ENCODE data around the gene CFB. TPM values are rescaled to one million over a fixed set of nuclear protein-coding genes. Genes with fewer than 3 reads are reported as not detected.

Gene CFB
- polyA plus RNA-seq, 3 donors from 2014 or later: 0.27 TPM; not detected in 2

DNA sequence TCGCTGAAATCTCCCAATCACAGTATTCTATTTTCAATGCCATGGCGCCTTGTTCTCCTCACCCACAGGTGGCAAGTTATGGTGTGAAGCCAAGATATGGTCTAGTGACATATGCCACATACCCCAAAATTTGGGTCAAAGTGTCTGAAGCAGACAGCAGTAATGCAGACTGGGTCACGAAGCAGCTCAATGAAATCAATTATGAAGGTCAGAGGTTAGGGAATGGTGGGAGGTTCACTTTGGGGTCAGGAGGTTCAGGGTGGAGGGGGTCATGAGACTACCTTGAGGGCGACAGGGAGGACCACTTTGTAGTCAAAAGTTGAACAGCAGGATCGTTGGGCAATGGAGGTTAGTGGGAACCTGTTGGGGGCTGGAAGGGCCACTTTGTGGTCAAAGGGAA, 2.4 kb downstream of the CFB start:
- H3K27ac Mint-ChIP-seq: peak overlapping the region in 1 of 6 donors; percentile 25
- DNase-seq: no peak
- no peaks in the 10 kb centered on the region for H3K9me3 Mint-ChIP-seq
- H3K36me3 Mint-ChIP-seq: peaks cover 3 to 7% (median 4%) of the 10 kb centered on the region in 3 donors
- peaks cover 0 to 4% of the 10 kb centered on the region in 2 donors for H3K4me1 Mint-ChIP-seq
- no peak overlapping the region for H3K4me3 Mint-ChIP-seq
- H3K27me3 Mint-ChIP-seq (ENCODE audit: low read depth in 3 of 3): peaks cover 2 to 15% (median 10%) of the 10 kb centered on the region in 3 donors

DNA sequence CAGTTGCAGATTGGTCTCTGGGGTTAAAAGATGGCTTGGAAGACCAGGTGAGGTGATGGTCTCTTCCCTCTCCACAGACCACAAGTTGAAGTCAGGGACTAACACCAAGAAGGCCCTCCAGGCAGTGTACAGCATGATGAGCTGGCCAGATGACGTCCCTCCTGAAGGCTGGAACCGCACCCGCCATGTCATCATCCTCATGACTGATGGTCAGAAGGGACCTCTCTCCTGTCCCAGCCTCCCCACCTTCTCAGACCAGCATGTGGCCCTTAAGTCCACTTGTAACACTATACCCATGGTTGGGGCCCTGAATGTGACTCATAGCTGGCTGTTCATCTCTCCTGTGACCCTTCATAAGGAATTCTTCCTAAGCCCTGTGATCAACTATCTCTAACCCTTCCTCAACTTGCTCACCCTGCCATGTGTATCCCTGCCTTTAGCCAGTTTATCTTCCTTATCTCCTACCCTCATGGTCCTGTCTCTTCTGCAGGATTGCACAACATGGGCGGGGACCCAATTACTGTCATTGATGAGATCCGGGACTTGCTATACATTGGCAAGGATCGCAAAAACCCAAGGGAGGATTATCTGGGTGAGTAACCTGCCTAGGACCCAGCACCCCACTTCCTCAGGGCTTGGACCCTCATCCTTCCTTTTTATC, 3.0 kb downstream of the CFB start:
- DNase-seq: no peak
- peaks cover 9 to 13% (median 10%) of the 10 kb centered on the region in 3 donors for H3K36me3 Mint-ChIP-seq
- H3K27me3 Mint-ChIP-seq (ENCODE audit: low read depth in 3 of 3): peaks cover 2 to 15% (median 10%) of the 10 kb centered on the region in 3 donors
- peaks cover 0 to 6% of the 10 kb centered on the region in 2 donors for H3K4me1 Mint-ChIP-seq
- no peaks in the 10 kb centered on the region for H3K9me3 Mint-ChIP-seq
- H3K4me3 Mint-ChIP-seq: no peak overlapping the region
- no peak overlapping the region for H3K27ac Mint-ChIP-seq

DNA sequence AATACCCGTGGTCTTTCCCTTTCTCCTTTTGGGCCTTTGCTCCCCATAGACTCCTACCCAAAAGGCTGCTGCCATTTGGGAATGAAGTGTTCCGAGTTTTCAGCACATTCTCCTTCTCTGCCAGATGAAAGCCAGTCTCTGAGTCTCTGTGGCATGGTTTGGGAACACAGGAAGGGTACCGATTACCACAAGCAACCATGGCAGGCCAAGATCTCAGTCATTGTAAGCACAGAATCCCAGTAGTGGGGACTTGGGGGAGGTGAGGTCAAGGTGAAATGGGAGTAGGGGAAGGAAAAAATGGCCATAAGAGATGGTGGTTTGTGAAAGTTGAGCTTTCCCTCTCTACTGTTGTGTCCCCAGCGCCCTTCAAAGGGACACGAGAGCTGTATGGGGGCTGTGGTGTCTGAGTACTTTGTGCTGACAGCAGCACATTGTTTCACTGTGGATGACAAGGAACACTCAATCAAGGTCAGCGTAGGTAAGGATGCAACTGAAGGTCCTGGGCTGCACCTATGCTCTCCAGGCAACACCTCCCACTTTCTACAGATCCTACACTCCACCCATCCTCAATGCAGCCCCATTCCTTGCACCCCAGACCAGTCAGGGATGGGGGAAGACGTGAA, 4.1 kb downstream of the CFB start:
- Mint-ChIP-seq H3K36me3 (peaks cover 19 to 24% (median 22%) of the 10 kb centered on the region in 3 donors), H3K4me1 (peaks cover 0 to 6% of the 10 kb centered on the region in 2 donors), H3K9me3 (no peaks in the 10 kb centered on the region), H3K27ac (peak overlapping the region in 2 of 6 donors; percentile 24 to 71), H3K4me3 (no peak overlapping the region), H3K27me3 (ENCODE audit: low read depth in 3 of 3) (peaks cover 2 to 12% (median 10%) of the 10 kb centered on the region in 3 donors)
- no peak for DNase-seq

DNA sequence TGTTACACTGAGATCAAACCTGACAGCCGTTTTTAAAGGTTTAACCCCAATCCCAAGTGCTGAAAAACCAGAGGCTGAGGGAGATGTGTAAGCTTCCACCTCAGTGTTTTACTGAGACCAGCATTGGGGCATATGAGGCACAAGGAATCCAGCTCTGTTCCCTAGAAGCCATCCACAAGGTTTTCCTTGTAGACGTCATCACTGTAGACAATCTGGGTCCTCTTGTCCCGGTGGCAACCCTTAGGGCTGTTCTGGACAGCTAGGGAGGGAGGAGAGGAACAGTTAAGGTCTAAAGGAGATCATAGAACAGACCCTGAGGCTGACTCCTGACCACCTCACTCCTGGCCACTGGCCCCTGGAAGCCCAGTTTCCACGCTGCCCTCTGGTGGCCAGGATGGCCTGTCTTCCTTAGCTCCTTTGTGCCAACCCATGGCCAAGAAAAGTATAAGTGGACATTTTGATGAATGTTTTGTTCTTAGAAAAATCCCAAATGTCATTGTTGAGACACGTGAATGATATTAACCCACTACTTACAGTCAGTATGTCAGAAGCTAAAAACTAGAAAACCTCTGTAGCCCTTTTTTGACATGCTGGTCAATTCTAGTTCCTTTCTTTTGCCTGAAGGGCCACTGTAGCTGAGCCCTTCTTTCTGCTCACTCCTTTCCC, 6.4 kb downstream of the CFB start:
- Mint-ChIP-seq H3K27ac (peak overlapping the region in 2 of 6 donors; percentile 46 to 49), H3K4me3 (no peak overlapping the region), H3K4me1 (peaks cover 1 to 10% of the 10 kb centered on the region in 2 donors), H3K9me3 (no peaks in the 10 kb centered on the region), H3K36me3 (peaks cover 19 to 31% (median 24%) of the 10 kb centered on the region in 3 donors), H3K27me3 (ENCODE audit: low read depth in 3 of 3) (peaks cover 0 to 5% (median 5%) of the 10 kb centered on the region in 3 donors)
- DNase-seq: peak; percentile 27 to 30 (median 29)

DNA sequence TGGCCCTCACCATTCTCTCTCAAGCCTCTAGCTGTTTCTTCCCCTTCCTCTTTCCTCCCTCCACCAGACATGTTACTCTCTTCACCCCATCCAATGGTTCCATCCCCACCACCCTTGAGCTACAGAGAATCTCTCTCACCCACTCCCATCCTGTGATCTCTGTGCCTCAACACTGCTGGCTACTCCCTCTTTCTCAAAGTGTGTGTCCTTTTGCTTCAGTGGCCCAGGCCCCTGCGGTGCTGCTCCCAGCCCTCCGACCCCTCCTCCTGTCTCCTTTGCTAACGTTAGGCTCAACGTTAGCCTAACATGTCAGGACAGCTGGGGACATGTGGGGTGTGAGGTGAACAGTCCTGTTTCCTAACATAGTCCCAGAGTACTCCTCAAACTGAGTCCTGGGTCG, 7.0 kb downstream of the CFB start:
- Mint-ChIP-seq H3K4me1 (peaks cover 7 to 16% of the 10 kb centered on the region in 2 donors), H3K27ac (peak overlapping the region in 2 of 6 donors; percentile 46 to 49), H3K27me3 (ENCODE audit: low read depth in 3 of 3) (peaks cover 0 to 5% (median 5%) of the 10 kb centered on the region in 3 donors), H3K9me3 (no peaks in the 10 kb centered on the region), H3K4me3 (no peak overlapping the region), H3K36me3 (peaks cover 19 to 31% (median 24%) of the 10 kb centered on the region in 3 donors)
- no peak for DNase-seq

DNA sequence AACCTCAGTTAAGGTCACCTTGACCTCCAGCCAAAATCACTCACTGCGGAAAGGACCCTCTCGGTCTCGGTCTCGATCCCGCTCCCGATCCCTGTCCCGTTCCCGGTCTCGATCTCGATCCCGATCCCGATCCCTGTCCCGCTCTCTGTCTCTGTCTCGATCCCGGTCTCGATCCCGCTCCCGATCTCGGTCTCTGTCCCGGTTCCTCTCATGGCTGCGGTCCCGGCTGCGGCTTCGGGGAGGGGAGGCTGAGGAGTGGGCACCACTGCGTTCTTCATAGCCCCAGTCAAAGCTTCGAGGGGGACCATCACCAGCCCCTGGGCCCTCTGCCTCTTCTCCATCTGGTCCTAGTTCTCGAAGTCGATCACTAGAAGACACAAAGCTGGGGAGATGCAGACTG, 8.6 kb downstream of the CFB start:
- Mint-ChIP-seq H3K27me3 (ENCODE audit: low read depth in 3 of 3) (peaks cover 4 to 10% (median 7%) of the 10 kb centered on the region in 3 donors), H3K4me1 (peaks cover 22 to 30% of the 10 kb centered on the region in 2 donors), H3K36me3 (peaks cover 19 to 31% (median 24%) of the 10 kb centered on the region in 3 donors), H3K27ac (peak overlapping the region in 2 of 6 donors; percentile 18 to 68), H3K9me3 (no peaks in the 10 kb centered on the region), H3K4me3 (no peak overlapping the region)
- DNase-seq: no peak

DNA sequence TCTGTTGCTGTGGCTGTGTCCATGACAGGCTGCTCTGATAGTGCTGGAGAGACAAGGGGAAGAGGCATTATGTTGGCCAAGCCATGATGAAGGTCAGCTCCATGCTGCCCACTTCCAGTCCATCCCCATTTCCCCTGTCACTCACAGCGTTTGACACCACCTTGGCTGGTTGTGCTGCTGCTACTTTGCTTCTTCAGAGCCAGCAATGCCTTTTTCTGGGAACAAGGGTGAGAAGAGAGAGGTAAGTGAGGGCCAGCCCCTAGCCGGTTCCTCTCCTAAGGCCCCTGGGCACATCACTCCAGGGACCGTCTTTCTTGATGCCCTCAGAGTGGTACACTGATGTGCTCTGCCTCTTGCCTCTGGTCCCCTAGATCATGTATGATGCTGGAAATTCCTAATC, 10.9 kb downstream of the CFB start:
- H3K9me3 Mint-ChIP-seq: no peaks in the 10 kb centered on the region
- peaks cover 19 to 45% (median 25%) of the 10 kb centered on the region in 3 donors for H3K36me3 Mint-ChIP-seq
- H3K4me1 Mint-ChIP-seq: peaks cover 31 to 44% of the 10 kb centered on the region in 2 donors
- H3K4me3 Mint-ChIP-seq: peak overlapping the region in 1 of 5 donors; percentile 97
- H3K27ac Mint-ChIP-seq: peak overlapping the region in 3 of 6 donors; percentile 34 to 98 (median 97)
- peaks cover 4 to 10% (median 6%) of the 10 kb centered on the region in 3 donors for H3K27me3 Mint-ChIP-seq (ENCODE audit: low read depth in 3 of 3)
- DNase-seq: no peak

DNA sequence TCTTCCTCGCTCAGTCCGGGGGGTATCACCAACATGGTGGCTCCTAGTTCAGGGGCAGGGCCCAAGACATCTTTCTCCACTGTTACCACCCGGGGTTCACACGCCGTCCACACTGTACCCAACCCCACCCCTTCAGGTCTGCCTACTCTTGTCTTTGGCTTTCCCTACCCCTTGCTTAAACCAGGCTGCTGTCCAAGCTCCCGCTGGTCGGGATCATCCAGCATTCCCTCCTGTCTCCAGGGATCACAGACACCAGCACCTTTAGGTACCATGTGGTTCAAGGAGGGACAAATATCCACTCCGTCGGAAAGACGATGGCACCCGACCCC, 12.5 kb downstream of the CFB start:
- DNase-seq: no peak
- peaks cover 4 to 11% (median 6%) of the 10 kb centered on the region in 3 donors for H3K27me3 Mint-ChIP-seq (ENCODE audit: low read depth in 3 of 3)
- H3K4me3 Mint-ChIP-seq: peak overlapping the region; percentile 93 to 98 (median 97)
- peak overlapping the region; percentile 97 to 99 (median 98) for H3K27ac Mint-ChIP-seq
- H3K36me3 Mint-ChIP-seq: peaks cover 15 to 55% (median 26%) of the 10 kb centered on the region in 3 donors
- peaks cover 31 to 46% of the 10 kb centered on the region in 2 donors for H3K4me1 Mint-ChIP-seq
- H3K9me3 Mint-ChIP-seq: no peaks in the 10 kb centered on the region

DNA sequence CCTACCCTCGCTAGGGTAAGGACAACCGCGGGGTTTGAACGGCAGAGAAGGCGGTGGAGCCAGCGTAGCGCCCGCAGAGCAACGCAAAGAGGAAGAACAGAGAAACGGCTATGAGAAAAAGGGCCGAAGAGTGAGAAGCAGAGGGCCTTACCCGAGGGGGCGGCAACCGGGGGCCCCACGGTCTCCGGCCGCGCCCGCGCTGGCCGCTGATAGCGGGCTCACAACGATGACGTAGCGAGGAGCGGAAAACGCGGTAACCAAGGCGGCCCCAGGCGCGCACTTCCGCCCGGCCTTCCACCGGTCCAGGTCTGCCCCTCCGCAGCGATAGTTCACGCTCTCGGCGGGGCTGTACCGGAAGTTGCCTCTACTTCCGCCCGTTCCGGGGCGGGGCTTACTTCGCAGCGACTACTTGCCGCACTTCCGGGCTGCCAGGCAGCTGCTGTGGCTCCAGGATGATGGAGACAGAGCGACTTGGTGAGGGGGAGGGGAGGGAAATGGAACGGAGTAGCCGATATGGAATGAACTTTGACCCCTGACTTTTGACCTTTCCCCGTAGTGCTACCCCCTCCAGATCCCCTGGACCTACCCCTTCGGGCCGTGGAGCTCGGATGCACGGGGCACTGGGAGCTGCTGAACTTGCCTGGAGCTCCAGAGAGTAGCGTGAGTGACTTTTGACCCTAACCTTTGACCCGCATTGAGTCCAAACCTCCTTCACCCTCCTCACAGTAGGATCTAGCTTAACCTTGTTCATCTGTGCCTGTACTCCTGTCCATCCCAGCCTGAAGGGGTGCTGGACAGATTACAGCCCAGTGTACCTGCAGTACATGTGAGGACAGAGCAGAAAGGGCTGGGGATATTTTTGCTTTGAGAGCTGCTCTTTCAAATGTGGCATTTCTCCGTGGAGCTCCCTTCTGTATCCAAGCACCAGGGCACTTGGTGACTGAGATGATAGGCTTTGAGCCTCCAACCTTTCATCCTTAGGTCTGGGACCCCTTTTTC, 13.1 kb downstream of the CFB start, which contains the start of the genes NELFE and SKIC2:
Gene NELFE, minus strand, starts transcription at position 231 of the 999 bp plus-strand sequence. CDS start 525 bp downstream, outside the sequence.
Gene SKIC2, plus strand, starts transcription at position 435 of the 999 bp plus-strand sequence. Its CDS starts 18 bp downstream, at position 453.
- peak; percentile 99 for DNase-seq
- H3K4me1 Mint-ChIP-seq: peaks cover 31 to 44% of the 10 kb centered on the region in 2 donors
- peak within 1 kb of the TSS; percentile 93 to 98 (median 97) for H3K4me3 Mint-ChIP-seq
- H3K27me3 Mint-ChIP-seq (ENCODE audit: low read depth in 3 of 3): peaks cover 4 to 11% (median 6%) of the 10 kb centered on the region in 3 donors
- H3K9me3 Mint-ChIP-seq: no peaks in the 10 kb centered on the region
- peak within 1 kb of the TSS; percentile 97 to 99 (median 98) for H3K27ac Mint-ChIP-seq
- peaks cover 9 to 53% (median 21%) of the 10 kb centered on the region in 3 donors for H3K36me3 Mint-ChIP-seq

DNA sequence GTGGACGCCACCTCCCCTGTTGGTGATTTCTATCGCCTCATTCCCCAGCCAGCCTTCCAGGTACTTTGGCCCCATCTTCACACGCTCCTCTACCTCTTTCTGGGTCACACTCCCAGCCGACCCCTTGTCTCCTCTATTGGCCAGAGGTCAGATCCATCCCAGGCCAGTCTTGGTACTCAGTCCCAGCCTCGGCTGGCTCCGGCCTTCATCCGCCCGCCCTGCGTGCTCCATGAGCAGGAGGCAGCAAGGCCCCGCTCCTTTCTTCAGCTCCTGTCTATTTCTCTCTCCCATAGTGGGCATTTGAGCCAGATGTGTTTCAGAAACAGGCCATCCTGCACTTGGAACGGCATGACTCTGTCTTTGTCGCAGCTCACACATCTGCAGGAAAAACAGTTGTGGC, 15.7 kb downstream of the CFB start:
- Mint-ChIP-seq H3K27me3 (ENCODE audit: low read depth in 3 of 3) (peaks cover 4 to 11% (median 6%) of the 10 kb centered on the region in 3 donors), H3K9me3 (no peaks in the 10 kb centered on the region), H3K27ac (peak overlapping the region in 3 of 6 donors; percentile 70 to 77 (median 73)), H3K4me3 (peak overlapping the region in 1 of 5 donors; percentile 59), H3K36me3 (peaks cover 0 to 48% (median 20%) of the 10 kb centered on the region in 3 donors), H3K4me1 (peaks cover 31 to 44% of the 10 kb centered on the region in 2 donors)
- DNase-seq: no peak

DNA sequence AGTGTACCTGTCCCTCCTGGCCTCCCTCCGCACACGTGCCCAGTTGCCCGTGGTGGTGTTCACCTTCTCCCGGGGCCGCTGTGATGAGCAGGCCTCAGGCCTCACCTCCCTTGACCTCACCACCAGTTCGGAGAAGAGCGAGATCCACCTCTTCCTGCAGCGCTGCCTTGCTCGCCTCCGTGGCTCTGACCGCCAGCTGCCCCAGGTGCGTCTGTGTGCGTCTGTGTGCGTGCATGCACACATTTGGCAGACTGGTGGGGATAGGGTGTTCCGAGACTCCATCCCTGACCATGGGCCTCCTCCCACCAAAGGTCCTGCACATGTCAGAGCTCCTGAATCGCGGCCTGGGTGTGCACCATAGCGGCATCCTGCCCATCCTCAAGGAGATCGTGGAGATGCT, 18.0 kb downstream of the CFB start:
- DNase-seq: no peak
- H3K9me3 Mint-ChIP-seq: no peaks in the 10 kb centered on the region
- peaks cover 0 to 8% (median 4%) of the 10 kb centered on the region in 3 donors for H3K27me3 Mint-ChIP-seq (ENCODE audit: low read depth in 3 of 3)
- peaks cover 0 to 61% (median 24%) of the 10 kb centered on the region in 3 donors for H3K36me3 Mint-ChIP-seq
- H3K27ac Mint-ChIP-seq: peak overlapping the region in 2 of 6 donors; percentile 11 to 29
- H3K4me3 Mint-ChIP-seq: no peak overlapping the region
- peaks cover 15 to 26% of the 10 kb centered on the region in 2 donors for H3K4me1 Mint-ChIP-seq

DNA sequence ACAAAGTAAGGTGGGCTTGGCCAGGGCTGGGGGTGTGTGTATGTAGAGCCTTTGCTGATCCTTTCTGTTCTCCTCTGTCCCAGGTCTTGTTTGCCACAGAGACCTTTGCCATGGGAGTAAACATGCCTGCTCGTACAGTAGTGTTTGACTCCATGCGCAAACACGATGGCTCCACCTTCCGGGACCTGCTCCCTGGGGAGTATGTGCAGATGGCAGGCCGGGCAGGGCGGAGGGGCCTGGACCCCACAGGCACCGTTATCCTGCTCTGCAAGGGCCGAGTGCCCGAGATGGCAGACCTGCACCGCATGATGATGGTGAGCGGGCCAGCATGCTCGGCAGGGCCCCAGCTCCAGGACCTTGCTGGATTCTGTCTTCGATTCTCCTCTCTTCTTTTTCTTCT, 19.8 kb downstream of the CFB start:
- H3K4me3 Mint-ChIP-seq: no peak overlapping the region
- peak overlapping the region in 1 of 6 donors; percentile 13 for H3K27ac Mint-ChIP-seq
- H3K4me1 Mint-ChIP-seq: peaks cover 16 to 21% of the 10 kb centered on the region in 2 donors
- H3K36me3 Mint-ChIP-seq: peaks cover 0 to 62% (median 24%) of the 10 kb centered on the region in 3 donors
- no peaks in the 10 kb centered on the region for H3K9me3 Mint-ChIP-seq
- no peak for DNase-seq
- peaks cover 3 to 8% (median 4%) of the 10 kb centered on the region in 3 donors for H3K27me3 Mint-ChIP-seq (ENCODE audit: low read depth in 3 of 3)
